Measurements from ENCODE around the gene SIGLEC9.

DNA sequence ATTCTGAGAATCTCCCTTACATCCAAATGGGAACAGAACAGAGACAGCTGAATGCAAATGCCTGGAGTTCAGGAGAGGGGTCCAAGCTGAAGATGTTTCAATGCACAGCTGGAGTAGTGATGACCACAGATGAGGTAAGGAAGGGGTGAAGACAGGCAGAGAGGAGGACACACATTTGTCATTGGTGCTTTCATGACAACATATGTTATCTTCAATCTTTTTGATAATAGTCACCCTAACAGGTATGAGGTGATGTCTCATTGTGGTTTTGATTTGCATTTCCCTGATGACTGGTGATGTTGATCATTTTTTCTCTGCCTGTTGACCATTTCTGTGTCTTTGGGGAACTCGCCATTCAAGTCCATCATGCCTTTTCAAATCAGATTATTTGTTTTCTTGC, 36.6 kb downstream of the SIGLEC9 start:
- TF ChIP-seq, protein P1, sequence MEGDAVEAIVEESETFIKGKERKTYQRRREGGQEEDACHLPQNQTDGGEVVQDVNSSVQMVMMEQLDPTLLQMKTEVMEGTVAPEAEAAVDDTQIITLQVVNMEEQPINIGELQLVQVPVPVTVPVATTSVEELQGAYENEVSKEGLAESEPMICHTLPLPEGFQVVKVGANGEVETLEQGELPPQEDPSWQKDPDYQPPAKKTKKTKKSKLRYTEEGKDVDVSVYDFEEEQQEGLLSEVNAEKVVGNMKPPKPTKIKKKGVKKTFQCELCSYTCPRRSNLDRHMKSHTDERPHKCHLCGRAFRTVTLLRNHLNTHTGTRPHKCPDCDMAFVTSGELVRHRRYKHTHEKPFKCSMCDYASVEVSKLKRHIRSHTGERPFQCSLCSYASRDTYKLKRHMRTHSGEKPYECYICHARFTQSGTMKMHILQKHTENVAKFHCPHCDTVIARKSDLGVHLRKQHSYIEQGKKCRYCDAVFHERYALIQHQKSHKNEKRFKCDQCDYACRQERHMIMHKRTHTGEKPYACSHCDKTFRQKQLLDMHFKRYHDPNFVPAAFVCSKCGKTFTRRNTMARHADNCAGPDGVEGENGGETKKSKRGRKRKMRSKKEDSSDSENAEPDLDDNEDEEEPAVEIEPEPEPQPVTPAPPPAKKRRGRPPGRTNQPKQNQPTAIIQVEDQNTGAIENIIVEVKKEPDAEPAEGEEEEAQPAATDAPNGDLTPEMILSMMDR (IDR thresholded peaks at IDR 0.05 in 2 of 3, conservative IDR thresholded peaks at IDR 0.05 in 1 of 3; ENCODE audit: borderline replicate concordance in 1 of 3, insufficient read depth in 1 of 3, low read depth in 2 of 3, low read length in 2 of 3) = no peak
- TF ChIP-seq EZH2phosphoT487 (IDR thresholded peaks at IDR 0.05; ENCODE audit: borderline replicate concordance) (no peak), FOSL1 (IDR thresholded peaks at IDR 0.05; ENCODE audit: low read depth) (no peak), EZH2 (IDR thresholded peaks at IDR 0.05) (no peak)

All from HCT116 (cell line).